HEK293 (cell line): Measurements from ENCODE around the gene MAP1B.

Experiments used
- CTCF ChIA-PET: fragments of 350-600 bp; formaldehyde crosslinking; extraction: SDS; loops from one replicate; lab custom pipeline; 2021; ENCODE audit warnings: antibody characterized with exemption; lab: Yijun Ruan, JAX
- POLR2A ChIA-PET: fragments of 300-600 bp; formaldehyde crosslinking; extraction: SDS; loops from one replicate; lab custom pipeline; 2020; ENCODE audit warnings: antibody characterized with exemption, inconsistent platforms; lab: Yijun Ruan, JAX
- H3K27ac ChIP-seq: fragments of 200-500 bp; sonication (Bioruptor generic); 2 replicates; pipeline ENCODE4 v1.5.1; 2014; ENCODE audit warnings: low read depth, low read length, control low read depth, inconsistent platforms; ENCODE audit errors: extremely low read depth
- H3K36me3 ChIP-seq, 2 experiments: fragments of 200-500 bp in 1 of 2; sonication (Bioruptor generic) in 1 of 2; 1 replicate in 1 of 2; 2 replicates in 1 of 2; pipeline ENCODE4 v1.5.1; 2014 to 2017; ENCODE audit warnings: inconsistent platforms in 2 of 2, low read length in 2 of 2; ENCODE audit not compliant: control insufficient read depth in 2 of 2, insufficient read depth in 1 of 2
- H3K4me1 ChIP-seq: fragments of 200-500 bp; sonication (Bioruptor generic); 2 replicates; pipeline ENCODE4 v1.5.1; 2014; ENCODE audit warnings: mild to moderate bottlenecking, low read length, inconsistent platforms; ENCODE audit not compliant: control insufficient read depth, insufficient read depth
- H3K4me3 ChIP-seq: 2 replicates; pipeline ENCODE4 v1.5.1; 2011; ENCODE audit warnings: low read depth, mild to moderate bottlenecking, control low read depth, low read length, moderate library complexity
- H3K9me3 ChIP-seq: fragments of 200-500 bp; sonication (Bioruptor generic); 2 replicates; pipeline ENCODE4 v1.5.1; 2014; ENCODE audit warnings: low read depth, low read length, inconsistent platforms; ENCODE audit not compliant: control insufficient read depth, insufficient read depth
- BCL11A ChIP-seq: fragments of 450-650 bp; formaldehyde crosslinking; IDR thresholded peaks from 2 replicates; pipeline ENCODE4 v1.5.1; 2016; ENCODE audit warnings: low read depth, missing biosample characterization, missing genetic modification characterization
- KLF1 ChIP-seq: fragments of 450-650 bp; formaldehyde crosslinking; IDR thresholded peaks from 2 replicates; pipeline ENCODE4 v1.5.1; 2016; ENCODE audit warnings: missing biosample characterization, missing genetic modification characterization
- MZF1 ChIP-seq: fragments of 450-650 bp; formaldehyde crosslinking; IDR thresholded peaks from 2 replicates; pipeline ENCODE4 v1.5.1; 2017; ENCODE audit warnings: missing biosample characterization, missing genetic modification characterization, borderline replicate concordance
- OVOL3 ChIP-seq: fragments of 450-650 bp; formaldehyde crosslinking; IDR thresholded peaks from 2 replicates; pipeline ENCODE4 v1.5.1; 2016; ENCODE audit warnings: missing biosample characterization, missing genetic modification characterization
- RBAK ChIP-seq: fragments of 450-650 bp; formaldehyde crosslinking; IDR thresholded peaks from 2 replicates; pipeline ENCODE4 v1.5.1; 2016; ENCODE audit warnings: missing biosample characterization, missing genetic modification characterization
- TRIM28 ChIP-seq: IDR thresholded peaks from 2 replicates; pipeline ENCODE4 v1.6.1; 2011; ENCODE audit warnings: low read length, control low read depth, borderline replicate concordance
- YY1 ChIP-seq: fragments of 450-650 bp; formaldehyde crosslinking; IDR thresholded peaks from 2 replicates; pipeline ENCODE4 v1.5.1; 2018; ENCODE audit warnings: missing biosample characterization, missing genetic modification characterization
- ZBTB10 ChIP-seq: fragments of 450-650 bp; formaldehyde crosslinking; IDR thresholded peaks from 2 replicates; pipeline ENCODE4 v1.5.1; 2016; ENCODE audit warnings: missing biosample characterization, missing genetic modification characterization
- ZEB2 ChIP-seq: fragments of 450-650 bp; formaldehyde crosslinking; IDR thresholded peaks from 2 replicates; pipeline ENCODE4 v1.5.1; 2016; ENCODE audit warnings: missing biosample characterization, missing genetic modification characterization
- ZFP37 ChIP-seq: fragments of 450-650 bp; formaldehyde crosslinking; IDR thresholded peaks from 2 replicates; pipeline ENCODE4 v1.5.1; 2016; ENCODE audit warnings: missing biosample characterization, missing genetic modification characterization
- ZNF146 ChIP-seq: fragments of 450-650 bp; formaldehyde crosslinking; IDR thresholded peaks from 2 replicates; pipeline ENCODE4 v1.5.1; 2016; ENCODE audit warnings: missing biosample characterization, missing genetic modification characterization
- ZNF169 ChIP-seq: fragments of 450-650 bp; formaldehyde crosslinking; IDR thresholded peaks from 2 replicates; pipeline ENCODE4 v1.5.1; 2016; ENCODE audit warnings: missing biosample characterization, missing genetic modification characterization
- ZNF335 ChIP-seq: fragments of 450-650 bp; formaldehyde crosslinking; conservative IDR thresholded peaks from 2 replicates; pipeline ENCODE4 v1.5.1; 2016; ENCODE audit warnings: missing biosample characterization, missing genetic modification characterization
- ZNF350 ChIP-seq: fragments of 450-650 bp; formaldehyde crosslinking; IDR thresholded peaks from 2 replicates; pipeline ENCODE4 v1.5.0; 2017; ENCODE audit warnings: missing biosample characterization, mild to moderate bottlenecking, missing genetic modification characterization
- ZNF362 ChIP-seq: fragments of 450-650 bp; formaldehyde crosslinking; IDR thresholded peaks from 2 replicates; pipeline ENCODE4 v1.5.1; 2016; ENCODE audit warnings: missing biosample characterization, missing genetic modification characterization
- ZNF571 ChIP-seq: fragments of 450-650 bp; formaldehyde crosslinking; IDR thresholded peaks from 2 replicates; pipeline ENCODE4 v1.5.0; 2017; ENCODE audit warnings: missing biosample characterization, missing genetic modification characterization
- ZNF654 ChIP-seq: fragments of 450-650 bp; formaldehyde crosslinking; IDR thresholded peaks from 2 replicates; pipeline ENCODE4 v1.5.1; 2016; ENCODE audit warnings: low read depth, missing biosample characterization, missing genetic modification characterization
- ZSCAN4 ChIP-seq: fragments of 450-650 bp; formaldehyde crosslinking; IDR thresholded peaks from 2 replicates; pipeline ENCODE4 v1.5.1; 2017; ENCODE audit warnings: missing biosample characterization, missing genetic modification characterization
- ZSCAN5A ChIP-seq: fragments of 450-650 bp; formaldehyde crosslinking; IDR thresholded peaks from 2 replicates; pipeline ENCODE4 v1.5.1; 2016; ENCODE audit warnings: missing biosample characterization, missing genetic modification characterization
- TF ChIP-seq, protein P1 (sequence below): fragments of 450-650 bp; formaldehyde crosslinking; IDR thresholded peaks from 2 replicates; pipeline ENCODE4 v1.5.1; 2016; ENCODE audit warnings: missing biosample characterization, missing genetic modification characterization

MAP1B gene

DNA sequence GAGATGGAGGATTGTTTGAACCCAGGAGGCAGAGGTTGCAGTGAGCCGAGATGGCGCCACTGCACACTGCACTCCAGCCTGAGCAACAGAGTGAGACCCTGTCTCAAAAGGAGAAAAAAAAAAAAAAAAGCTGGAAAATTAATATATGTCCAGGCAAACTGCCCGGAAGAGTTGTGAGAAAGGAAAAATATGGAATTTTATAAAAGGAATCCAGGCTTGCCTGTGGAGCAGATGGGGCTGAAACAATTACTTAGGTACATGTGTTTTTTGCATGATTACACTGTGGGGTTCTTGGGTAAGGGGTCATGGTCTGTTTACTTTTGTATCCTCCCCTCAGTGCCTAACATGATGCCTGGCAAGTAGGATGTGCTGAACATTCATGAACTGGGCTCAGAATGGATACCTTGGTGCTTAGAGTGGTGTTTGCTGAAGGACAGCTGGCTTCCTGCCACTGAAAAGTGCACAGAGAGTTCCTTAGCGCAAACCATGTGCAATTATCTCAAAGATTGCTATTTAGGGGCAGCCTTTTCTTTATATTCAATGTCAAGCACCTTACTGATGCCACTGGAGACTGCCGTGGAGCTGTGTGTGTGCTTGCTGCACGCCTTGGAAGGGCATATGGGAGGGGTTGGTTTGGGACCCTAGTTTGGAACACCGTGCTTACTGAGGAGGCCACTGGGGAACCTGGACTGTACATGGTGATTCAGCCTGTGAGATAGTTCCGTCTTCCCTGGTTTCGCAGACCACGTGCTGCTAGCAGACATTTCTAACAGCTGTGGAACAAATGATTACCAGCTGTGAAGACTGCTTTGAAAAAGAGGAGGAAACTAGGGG lies 78.4 kb downstream of the MAP1B start:
- no peak overlapping the region for H3K27ac ChIP-seq
- H3K4me3 ChIP-seq, result no peak overlapping the region
- no peak for TF ChIP-seq OVOL3 (tag by site-specific recombination)
- no peak for TF ChIP-seq ZNF169
- no peak for TF ChIP-seq ZSCAN5A (tag by site-specific recombination)
- no peak for TF ChIP-seq ZEB2 (tag by site-specific recombination)
- TF ChIP-seq ZBTB10 (tag by site-specific recombination), result no peak
- TF ChIP-seq ZNF146 (tag by site-specific recombination), result no peak
- no peak for TF ChIP-seq YY1 (tag by site-specific recombination)
- H3K4me1 ChIP-seq, result no peaks in the 10 kb centered on the region
- H3K9me3 ChIP-seq, result no peaks in the 10 kb centered on the region
- CTCF ChIA-PET, result no interaction called here
- peaks cover 0 to 42% of the 10 kb centered on the region in 2 experiments; a peak in 2 of 3 replicates for H3K36me3 ChIP-seq
- POLR2A ChIA-PET, result no interaction called here

DNA sequence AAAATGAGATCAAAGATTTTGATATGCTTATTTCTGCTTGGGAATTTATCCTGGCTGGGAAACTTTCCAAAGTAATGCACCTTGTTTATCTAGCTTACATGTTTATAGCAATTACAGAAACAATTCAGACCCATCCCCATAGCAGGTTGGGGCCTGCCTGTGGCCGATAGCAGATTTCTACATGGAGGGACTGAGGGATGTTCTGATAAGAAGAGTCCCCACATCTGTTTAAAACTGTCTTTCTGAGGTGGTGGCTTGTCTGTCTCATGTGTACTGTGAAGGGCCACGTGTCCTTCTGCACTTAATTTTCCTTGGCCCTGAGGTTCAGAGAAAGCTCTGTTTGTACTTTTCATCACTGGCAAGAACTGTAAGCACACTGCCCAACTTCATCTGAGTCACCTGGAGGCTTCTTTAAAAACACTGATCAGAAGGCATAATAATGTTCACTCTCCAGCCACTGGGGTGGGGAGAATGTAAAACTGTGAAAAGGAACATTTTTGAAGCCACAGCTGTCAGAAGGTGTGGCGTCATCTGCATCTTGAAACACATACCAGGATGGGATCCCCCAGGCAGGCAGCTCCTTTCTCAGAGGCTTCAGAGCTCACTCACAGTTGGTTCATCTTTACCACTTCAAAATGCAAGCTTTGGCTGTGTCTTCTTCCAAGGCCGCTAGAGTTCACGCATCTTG lies 80.3 kb downstream of the MAP1B start:
- Histone ChIP-seq H3K9me3 (no peaks in the 10 kb centered on the region), H3K4me1 (no peaks in the 10 kb centered on the region), H3K36me3 (peaks cover 0 to 43% of the 10 kb centered on the region in 2 experiments; a peak in 2 of 3 replicates), H3K4me3 (no peak overlapping the region), H3K27ac (no peak overlapping the region)
- no peak for TF ChIP-seq ZNF335 (tag by site-specific recombination)
- no peak for TF ChIP-seq ZFP37 (tag by site-specific recombination)
- TF ChIP-seq, protein P1, sequence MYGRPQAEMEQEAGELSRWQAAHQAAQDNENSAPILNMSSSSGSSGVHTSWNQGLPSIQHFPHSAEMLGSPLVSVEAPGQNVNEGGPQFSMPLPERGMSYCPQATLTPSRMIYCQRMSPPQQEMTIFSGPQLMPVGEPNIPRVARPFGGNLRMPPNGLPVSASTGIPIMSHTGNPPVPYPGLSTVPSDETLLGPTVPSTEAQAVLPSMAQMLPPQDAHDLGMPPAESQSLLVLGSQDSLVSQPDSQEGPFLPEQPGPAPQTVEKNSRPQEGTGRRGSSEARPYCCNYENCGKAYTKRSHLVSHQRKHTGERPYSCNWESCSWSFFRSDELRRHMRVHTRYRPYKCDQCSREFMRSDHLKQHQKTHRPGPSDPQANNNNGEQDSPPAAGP, result no peak
- TF ChIP-seq ZNF350, result no peak
- no peak for TF ChIP-seq RBAK
- no peak for TF ChIP-seq ZNF362
- TF ChIP-seq TRIM28, result no peak
- TF ChIP-seq KLF1 (tag by site-specific recombination), result no peak
- no peak for TF ChIP-seq ZNF654 (tag by site-specific recombination)
- TF ChIP-seq ZNF571, result no peak
- no peak for TF ChIP-seq BCL11A (tag by site-specific recombination)
- no peak for TF ChIP-seq MZF1 (tag by site-specific recombination)
- TF ChIP-seq ZSCAN4 (tag by site-specific recombination), result no peak
- ChIA-PET CTCF (interaction anchor here (0.7 kb wide), 1 partner anchor 11 kb away, joined by 3 read pairs; no protein-coding TSS in a partner anchor), POLR2A (no interaction called here)
